ENCODE data around the gene GUCY2C.
"Not testable (repeated sequence)": the region's sequence is repeated elsewhere in the genome, so short reads cannot be mapped to it uniquely, and the experiment has no call there.

GUCY2C gene

GRCh38 chr12:14696265-14696741 is at the start of gene GUCY2C:
Gene GUCY2C (minus strand): TSS chr12:14696599. CDS start chr12:14696448, 151 bp downstream.
- no peak within 1 kb of the TSS for H3K4me3 ChIP-seq (ENCODE audit: low read depth, low read length)

GRCh38 chr12:14743061-14743460 is 46.7 kb upstream of the GUCY2C start:
- H3K4me3 ChIP-seq (ENCODE audit: low read depth, low read length): no peak overlapping the region
- TF ChIP-seq CTCF (IDR thresholded peaks at IDR 0.05; ENCODE audit: low read depth, low read length): no peak

More at GRCh38 chr12:14696265-14696741, at the start of gene GUCY2C:
- TF ChIP-seq CTCF (IDR thresholded peaks at IDR 0.05; ENCODE audit: low read depth, low read length): no peak

- H3K4me3 ChIP-seq (ENCODE audit: low read depth, low read length): no peak overlapping the region
- TF ChIP-seq CTCF (IDR thresholded peaks at IDR 0.05; ENCODE audit: low read depth, low read length): no peak
Observed at GRCh38 chr12:14741942-14742341, 45.5 kb upstream of the GUCY2C start.

GRCh38 chr12:14741153-14741552 is 44.8 kb upstream of the GUCY2C start:
- no peak overlapping the region for H3K4me3 ChIP-seq (ENCODE audit: low read depth, low read length)
- no peak for TF ChIP-seq CTCF (IDR thresholded peaks at IDR 0.05; ENCODE audit: low read depth, low read length)

- H3K4me3 ChIP-seq (ENCODE audit: low read depth, low read length): not testable (repeated sequence)
Observed at GRCh38 chr12:14736441-14736840, 40.0 kb upstream of the GUCY2C start.

GRCh38 chr12:14731821-14732220 is 35.4 kb upstream of the GUCY2C start:
- TF ChIP-seq CTCF (IDR thresholded peaks at IDR 0.05; ENCODE audit: low read depth, low read length): no peak
- H3K4me3 ChIP-seq (ENCODE audit: low read depth, low read length): no peak overlapping the region

- TF ChIP-seq CTCF (IDR thresholded peaks at IDR 0.05; ENCODE audit: low read depth, low read length): no peak
- H3K4me3 ChIP-seq (ENCODE audit: low read depth, low read length): no peak overlapping the region
Observed at GRCh38 chr12:14729586-14729985, 33.2 kb upstream of the GUCY2C start.

GRCh38 chr12:14723763-14724162 is 27.4 kb upstream of the GUCY2C start:
- H3K4me3 ChIP-seq (ENCODE audit: low read depth, low read length): no peak overlapping the region
- TF ChIP-seq CTCF (IDR thresholded peaks at IDR 0.05; ENCODE audit: low read depth, low read length): peak; percentile 72
